ENCODE results near the gene TOLLIP.

TOLLIP gene

GRCh38 chr11:1297576-1298473 is 11.6 kb downstream of the TOLLIP start:
- peak; percentile 14 for DNase-seq

GRCh38 chr11:1297011-1297575 is 12.3 kb downstream of the TOLLIP start:
- peak; percentile 14 for DNase-seq

- no peak for DNase-seq
Measured at GRCh38 chr11:1296287-1296686, 13.1 kb downstream of the TOLLIP start.

- no peak for DNase-seq
Measured at GRCh38 chr11:1295591-1295990, 13.8 kb downstream of the TOLLIP start.

GRCh38 chr11:1295086-1295485 is 14.3 kb downstream of the TOLLIP start:
- no peak for DNase-seq

- DNase-seq: no peak
Measured at GRCh38 chr11:1293619-1294015, 15.8 kb downstream of the TOLLIP start.

GRCh38 chr11:1292644-1293618 is 16.5 kb downstream of the TOLLIP start:
- DNase-seq: no peak

GRCh38 chr11:1292018-1292643 is 17.3 kb downstream of the TOLLIP start:
- peak; percentile 10 for DNase-seq

GRCh38 chr11:1291295-1292017 is 18.0 kb downstream of the TOLLIP start:
- DNase-seq: peak; percentile 10

GRCh38 chr11:1290052-1291040 is 19.1 kb downstream of the TOLLIP start:
- no peak for DNase-seq

- no peak for DNase-seq
Measured at GRCh38 chr11:1289211-1289935, 20.1 kb downstream of the TOLLIP start.

GRCh38 chr11:1288426-1289151 is 20.8 kb downstream of the TOLLIP start:
- DNase-seq: no peak

- DNase-seq: no peak
Measured at GRCh38 chr11:1287928-1288327, 21.5 kb downstream of the TOLLIP start.

GRCh38 chr11:1285876-1286275 is 23.6 kb downstream of the TOLLIP start:
- no peak for DNase-seq

GRCh38 chr11:1285316-1285744 is 24.1 kb downstream of the TOLLIP start:
- DNase-seq: no peak

- DNase-seq: no peak
Measured at GRCh38 chr11:1283906-1284305, 25.5 kb downstream of the TOLLIP start.

- DNase-seq: no peak
Measured at GRCh38 chr11:1283091-1283511, 26.3 kb downstream of the TOLLIP start.

- no peak for DNase-seq
Measured at GRCh38 chr11:1281974-1282365, 27.5 kb downstream of the TOLLIP start.

- no peak for DNase-seq
Measured at GRCh38 chr11:1281326-1281973, 28.0 kb downstream of the TOLLIP start.
